Measurements from ENCODE around the gene HIGD1A.

HIGD1A gene

GRCh38 chr3:42753757-42754156, 50.5 kb downstream of the HIGD1A start:
- DNase-seq = no peak

- DNase-seq = no peak
Measured at GRCh38 chr3:42752961-42753360, 51.3 kb downstream of the HIGD1A start.

GRCh38 chr3:42752441-42752840, 51.8 kb downstream of the HIGD1A start:
- no peak for DNase-seq

- no peak for DNase-seq
Measured at GRCh38 chr3:42751609-42752008, 52.7 kb downstream of the HIGD1A start.

GRCh38 chr3:42750834-42751233, 53.5 kb downstream of the HIGD1A start:
- DNase-seq = no peak

GRCh38 chr3:42749753-42750231, 54.5 kb downstream of the HIGD1A start:
- DNase-seq = no peak

GRCh38 chr3:42749025-42749752, 55.1 kb downstream of the HIGD1A start:
- DNase-seq = no peak

GRCh38 chr3:42747581-42747980, 56.7 kb downstream of the HIGD1A start:
- DNase-seq = no peak

GRCh38 chr3:42746455-42747450, 57.5 kb downstream of the HIGD1A start:
- DNase-seq = no peak

GRCh38 chr3:42745776-42746454, 58.4 kb downstream of the HIGD1A start:
- DNase-seq = no peak

GRCh38 chr3:42745291-42745745, 59.0 kb downstream of the HIGD1A start:
- DNase-seq = no peak

GRCh38 chr3:42743204-42743995, 60.9 kb downstream of the HIGD1A start:
- DNase-seq = no peak

GRCh38 chr3:42742688-42743087, 61.6 kb downstream of the HIGD1A start:
- no peak for DNase-seq

- DNase-seq = no peak
Measured at GRCh38 chr3:42742259-42742658, 62.0 kb downstream of the HIGD1A start.

GRCh38 chr3:42741796-42742195, 62.5 kb downstream of the HIGD1A start:
- no peak for DNase-seq

GRCh38 chr3:42739401-42740158, 64.7 kb downstream of the HIGD1A start:
- no peak for DNase-seq

GRCh38 chr3:42736531-42736930, 67.8 kb downstream of the HIGD1A start:
- DNase-seq = no peak

GRCh38 chr3:42736081-42736480, 68.2 kb downstream of the HIGD1A start:
- DNase-seq = no peak

GRCh38 chr3:42735615-42736014, 68.7 kb downstream of the HIGD1A start:
- no peak for DNase-seq

GRCh38 chr3:42735019-42735418, 69.3 kb downstream of the HIGD1A start:
- no peak for DNase-seq

- no peak for DNase-seq
Measured at GRCh38 chr3:42734263-42734860, 69.9 kb downstream of the HIGD1A start.
